Superior temporal gyrus (tissue), 1 donor: ENCODE results near the gene AGBL1.
"Not testable (repeated sequence)": the region's sequence is repeated elsewhere in the genome, so short reads cannot be mapped to it uniquely, and the experiment has no call there.

Experiments used
- DNase-seq: peaks from one replicate; pipeline ENCODE4 v3.0.0-alpha.2; 2016; ENCODE audit errors: extremely low spot score

The AGBL1 gene

GRCh38 chr15:86871964-86872363 lies 792.3 kb downstream of the AGBL1 start:
- DNase-seq: no peak

- no peak for DNase-seq
Observed at GRCh38 chr15:86872782-86873181, 793.1 kb downstream of the AGBL1 start.

GRCh38 chr15:86875067-86875466 lies 795.4 kb downstream of the AGBL1 start:
- no peak for DNase-seq

GRCh38 chr15:86876387-86876944 lies 796.8 kb downstream of the AGBL1 start:
- DNase-seq: no peak

- no peak for DNase-seq
Observed at GRCh38 chr15:86877171-86877631, 797.5 kb downstream of the AGBL1 start.

- not testable (repeated sequence) for DNase-seq
Observed at GRCh38 chr15:86878844-86879243, 799.2 kb downstream of the AGBL1 start.

GRCh38 chr15:86879250-86880229 lies 799.9 kb downstream of the AGBL1 start:
- peak; percentile 63 for DNase-seq

- DNase-seq: peak; percentile 25
Observed at GRCh38 chr15:86885616-86886015, 805.9 kb downstream of the AGBL1 start.

- peak; percentile 12 for DNase-seq
Observed at GRCh38 chr15:86892774-86893449, 813.2 kb downstream of the AGBL1 start.

- no peak for DNase-seq
Observed at GRCh38 chr15:86894269-86894668, 814.6 kb downstream of the AGBL1 start.

GRCh38 chr15:86903642-86904421 lies 824.2 kb downstream of the AGBL1 start:
- no peak for DNase-seq

GRCh38 chr15:86905625-86906256 lies 826.1 kb downstream of the AGBL1 start:
- no peak for DNase-seq

- DNase-seq: no peak
Observed at GRCh38 chr15:86906376-86906775, 826.7 kb downstream of the AGBL1 start.

GRCh38 chr15:86911022-86911421 lies 831.4 kb downstream of the AGBL1 start:
- no peak for DNase-seq

- DNase-seq: no peak
Observed at GRCh38 chr15:86912661-86913060, 833.0 kb downstream of the AGBL1 start.

- peak; percentile 96 for DNase-seq
Observed at GRCh38 chr15:86915811-86916331, 836.2 kb downstream of the AGBL1 start.

GRCh38 chr15:86916671-86917360 lies 837.1 kb downstream of the AGBL1 start:
- DNase-seq: peak; percentile 96

GRCh38 chr15:86917361-86917671 lies 837.6 kb downstream of the AGBL1 start:
- no peak for DNase-seq

GRCh38 chr15:86919581-86919980 lies 839.9 kb downstream of the AGBL1 start:
- no peak for DNase-seq

GRCh38 chr15:86929461-86929860 lies 849.8 kb downstream of the AGBL1 start:
- DNase-seq: no peak
